ENCODE results near the gene MAEL. TPM values are rescaled to one million over a fixed set of nuclear protein-coding genes. Genes with fewer than 3 reads are reported as not detected.

The MAEL gene
- total RNA-seq, 1 experiment from 2014 or later, result not detected

- no peaks in the 10 kb centered on the region for H3K9me3 ChIP-seq (ENCODE audit: control insufficient read depth, insufficient read depth, low read depth, low read length)
- no TSS peak for BruUV-seq (replicated peaks)
- CTCF ChIA-PET, result no interaction called here
- H3K4me1 ChIP-seq (ENCODE audit: control insufficient read depth, insufficient read depth, low read length), result no peaks in the 10 kb centered on the region
- no peaks in the 10 kb centered on the region for H3K36me3 ChIP-seq (ENCODE audit: control insufficient read depth, insufficient read depth, low read length)
- POLR2A ChIA-PET, result no interaction called here
- in situ Hi-C loops (cut with HindIII; ENCODE audit: low pct_unique_long_range_greater_than_20kb, low sequenced_read_pairs), result no loop called here
- no peak overlapping the region for H3K4me3 ChIP-seq (ENCODE audit: low read depth in 2 of 2, low read length in 2 of 2)
- intact Hi-C loops (cut with micrococcal nuclease; ENCODE audit: unreplicated experiment), result no loop called here
- no peak overlapping the region for H3K27ac ChIP-seq (ENCODE audit: low read length)
- H3K27me3 ChIP-seq (ENCODE audit: control insufficient read depth, insufficient read depth, low read length), result peaks cover 23% of the 10 kb centered on the region
- DNase-seq (ENCODE audit: low read depth, low spot score), result no peak
- TF ChIP-seq POLR2AphosphoS5 (IDR thresholded peaks at IDR 0.05; ENCODE audit: low read depth, low read length) (no peak), TCF7L2 (IDR thresholded peaks at IDR 0.05; ENCODE audit: low read depth, low read length) (no peak), CTCF (IDR thresholded peaks at IDR 0.05) (no peak)
- no peak for ATAC-seq
These were observed 35.6 kb upstream of the MAEL start for GRCh38 chr1:166953491-166953890.

GRCh38 chr1:166956057-166956850 lies 32.8 kb upstream of the MAEL start:
- ChIA-PET CTCF (no interaction called here), POLR2A (interaction anchor here (0.6 kb wide), 1 partner anchor 398 kb away, joined by 3 read pairs; no protein-coding TSS in a partner anchor)
- H3K9me3 ChIP-seq (ENCODE audit: control insufficient read depth, insufficient read depth, low read depth, low read length), result no peaks in the 10 kb centered on the region
- no peaks in the 10 kb centered on the region for H3K36me3 ChIP-seq (ENCODE audit: control insufficient read depth, insufficient read depth, low read length)
- no peaks in the 10 kb centered on the region for H3K4me1 ChIP-seq (ENCODE audit: control insufficient read depth, insufficient read depth, low read length)
- H3K4me3 ChIP-seq (ENCODE audit: low read depth in 2 of 2, low read length in 2 of 2), result no peak overlapping the region
- BruUV-seq (replicated peaks), result no TSS peak
- in situ Hi-C loops (cut with HindIII; ENCODE audit: low pct_unique_long_range_greater_than_20kb, low sequenced_read_pairs) (no loop called here), intact Hi-C loops (cut with micrococcal nuclease; ENCODE audit: unreplicated experiment) (no loop called here)
- H3K27me3 ChIP-seq (ENCODE audit: control insufficient read depth, insufficient read depth, low read length), result peaks cover 23% of the 10 kb centered on the region
- no peak for ATAC-seq
- TF ChIP-seq SIN3A (IDR thresholded peaks at IDR 0.05; ENCODE audit: borderline replicate concordance, insufficient read depth, low read depth, low read length) (no peak), REST (IDR thresholded peaks at IDR 0.05; ENCODE audit: insufficient read depth in 1 of 2, low read depth in 2 of 2, low read length in 1 of 2) (no peak), CTCF (IDR thresholded peaks at IDR 0.05) (no peak), TCF7L2 (IDR thresholded peaks at IDR 0.05; ENCODE audit: low read depth, low read length) (no peak), POLR2AphosphoS5 (IDR thresholded peaks at IDR 0.05; ENCODE audit: low read depth, low read length) (no peak)
- no peak for DNase-seq (ENCODE audit: low read depth, low spot score)
- H3K27ac ChIP-seq (ENCODE audit: low read length), result no peak overlapping the region

All from Panc1 (cell line).